PC-9 (cell line): ENCODE measurements around the gene ZNF462. TPM values are rescaled to one million over a fixed set of nuclear protein-coding genes. Genes with fewer than 3 reads are reported as not detected.

ENCODE experiments used
- BruUV-seq: library from RNA; stranded (reverse); fragments of 400-500 nt; replicated peaks from 2 replicates; lab custom pipeline; 2021; lab: Mats Ljungman, UMichigan
- CTCF ChIA-PET: fragments of 300-600 bp; sonication (Branson Sonifier 250); formaldehyde crosslinking; loops from one replicate; lab custom pipeline; 2022; ENCODE audit warnings: antibody characterized with exemption; lab: Charles Lee
- POLR2A ChIA-PET: fragments of 300-600 bp; sonication (Branson Sonifier 250); formaldehyde crosslinking; loops from one replicate; lab custom pipeline; 2022; ENCODE audit warnings: antibody characterized with exemption; ENCODE audit not compliant: unreplicated experiment; lab: Charles Lee
- DNase-seq, 2 experiments: peaks; one replicate each; pipeline versions ENCODE4 v3.0.0 to v3.0.0-alpha.2; 2015 to 2022; ENCODE audit warnings: mixed read lengths in 1 of 2
- H2AFZ ChIP-seq: fragments of 200-600 bp; sonication (generic); 2 replicates; pipeline ENCODE4 v1.8.1; 2017; ENCODE audit warnings: antibody characterized with exemption
- H3F3A ChIP-seq: fragments of 200-600 bp; sonication (generic); 2 replicates; pipeline ENCODE4 v1.8.1; 2017; ENCODE audit warnings: antibody characterized with exemption, mild to moderate bottlenecking, low read depth; ENCODE audit not compliant: insufficient read depth
- H3K27ac ChIP-seq: fragments of 200-600 bp; sonication (generic); 2 replicates; pipeline ENCODE4 v1.6.1; 2016; ENCODE audit warnings: mixed run types
- H3K27me3 ChIP-seq: fragments of 200-600 bp; sonication (generic); 2 replicates; pipeline ENCODE4 v1.6.1; 2016; ENCODE audit warnings: low read depth, mixed run types; ENCODE audit not compliant: insufficient read depth
- H3K36me3 ChIP-seq: fragments of 200-600 bp; sonication (generic); 2 replicates; pipeline ENCODE4 v1.6.1; 2016; ENCODE audit warnings: low read depth, mixed run types
- H3K4me1 ChIP-seq: fragments of 200-600 bp; sonication (generic); replicated peaks from 2 replicates; pipeline ENCODE4 v1.6.1; 2016; ENCODE audit warnings: mixed run types; ENCODE audit not compliant: insufficient read depth
- H3K4me2 ChIP-seq: fragments of 200-600 bp; sonication (generic); 2 replicates; pipeline ENCODE4 v1.6.1; 2017; ENCODE audit warnings: mixed run types
- H3K4me3 ChIP-seq: fragments of 200-600 bp; sonication (generic); 2 replicates; pipeline ENCODE4 v1.6.1; 2016; ENCODE audit warnings: mixed run types
- H3K79me2 ChIP-seq: fragments of 200-600 bp; sonication (generic); 2 replicates; pipeline ENCODE4 v1.6.1; 2017; ENCODE audit warnings: low read depth, mixed run types
- H3K9me2 ChIP-seq: fragments of 200-600 bp; sonication (generic); 2 replicates; pipeline ENCODE4 v1.8.1; 2017; ENCODE audit warnings: mild to moderate bottlenecking; ENCODE audit not compliant: insufficient read depth
- H3K9me3 ChIP-seq: fragments of 200-600 bp; sonication (generic); 2 replicates; pipeline ENCODE4 v1.8.1; 2016; ENCODE audit warnings: low read depth; ENCODE audit not compliant: insufficient read depth
- H4K20me1 ChIP-seq: fragments of 200-600 bp; sonication (generic); 2 replicates; pipeline ENCODE4 v1.8.1; 2017; ENCODE audit not compliant: insufficient read depth
- CTCF ChIP-seq: fragments of 200-600 bp; sonication (generic); conservative IDR thresholded peaks from 2 replicates; pipeline ENCODE4 v1.6.1; 2017; ENCODE audit warnings: mixed run types, antibody characterized with exemption, mild to moderate bottlenecking, moderate library complexity
- EZH2 ChIP-seq: fragments of 200-600 bp; sonication (generic); IDR thresholded peaks from 2 replicates; pipeline ENCODE4 v1.8.0; 2017; ENCODE audit warnings: antibody characterized with exemption, low read depth
- intact Hi-C: fragments of 100-400 bp; cut with micrococcal nuclease; formaldehyde crosslinking; loops from one replicate; pipeline ENCODE4 v1.10.0; 2022; ENCODE audit not compliant: unreplicated experiment
- total RNA-seq: library from RNA; stranded (reverse); gene quantifications from 2 replicates; pipeline ENCODE4 v1.2.3, GENCODE V29; 2021

The ZNF462 gene
- total RNA-seq, 1 experiment from 2014 or later, result 4.8 TPM

DNA sequence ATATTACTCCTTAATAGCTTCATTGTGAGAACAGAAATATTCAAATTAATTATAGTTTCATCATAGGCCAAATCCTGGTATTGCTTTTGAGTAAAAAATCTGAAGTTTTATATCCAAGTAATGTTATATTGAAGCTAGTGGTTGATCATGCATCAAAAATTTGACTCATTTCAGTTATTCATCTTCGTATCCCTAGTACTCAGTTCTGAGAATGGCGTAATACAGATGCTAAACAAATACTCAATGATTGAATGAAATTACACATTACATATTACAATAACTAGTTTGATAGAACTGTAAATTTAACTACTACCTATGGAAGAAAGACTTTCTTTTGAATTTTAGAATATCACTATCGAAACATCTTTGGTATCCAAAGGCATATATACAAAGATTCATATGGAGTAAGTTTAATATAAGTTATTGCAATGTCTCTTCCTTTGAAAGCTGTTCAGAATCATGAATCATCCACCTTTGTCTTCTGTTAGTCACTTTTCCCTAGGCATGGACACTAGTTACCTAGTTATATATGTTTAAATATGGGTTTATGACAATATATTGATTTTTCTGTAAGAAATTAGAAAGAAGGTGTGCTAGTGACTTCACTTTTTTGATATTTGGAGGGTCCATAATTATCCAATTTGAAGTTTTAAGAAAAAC is 5.0 kb upstream of the ZNF462 start:
- ChIA-PET POLR2A (interaction anchor here (0.6 kb wide), 1 partner anchor 91 kb away, joined by 6 read pairs; no protein-coding TSS in a partner anchor), CTCF (no interaction called here)
- Histone ChIP-seq H3F3A (no peaks in the 10 kb centered on the region), H3K4me1 (peaks cover 5% of the 10 kb centered on the region; the same call in 1 of the 2 replicates), H3K4me2 (no peak overlapping the region), H3K9me2 (no peaks in the 10 kb centered on the region), H3K79me2 (no peaks in the 10 kb centered on the region), H3K36me3 (no peaks in the 10 kb centered on the region), H3K4me3 (no peak overlapping the region), H4K20me1 (no peaks in the 10 kb centered on the region), H3K9me3 (peaks cover 5% of the 10 kb centered on the region; the same call in 1 of the 2 replicates), H2AFZ (no peak overlapping the region), H3K27me3 (no peaks in the 10 kb centered on the region), H3K27ac (no peak overlapping the region)
- no TSS peak for BruUV-seq
- TF ChIP-seq CTCF (no peak), EZH2 (no peak)
- no peak for DNase-seq
- intact Hi-C loops, result no loop called here

- peaks cover 5% of the 10 kb centered on the region; the same call in 1 of the 2 replicates for H3K4me1 ChIP-seq
- H4K20me1 ChIP-seq, result no peaks in the 10 kb centered on the region
- no peaks in the 10 kb centered on the region for H3F3A ChIP-seq
- no peaks in the 10 kb centered on the region for H3K36me3 ChIP-seq
- no peak overlapping the region for H2AFZ ChIP-seq
- no TSS peak for BruUV-seq
- CTCF ChIA-PET, result no interaction called here
- H3K79me2 ChIP-seq, result no peaks in the 10 kb centered on the region
- H3K4me3 ChIP-seq, result no peak overlapping the region
- H3K9me3 ChIP-seq, result peaks cover 5% of the 10 kb centered on the region; the same call in 1 of the 2 replicates
- no peaks in the 10 kb centered on the region for H3K27me3 ChIP-seq
- H3K27ac ChIP-seq, result no peak overlapping the region
- POLR2A ChIA-PET, result no interaction called here
- TF ChIP-seq CTCF (no peak), EZH2 (no peak)
- no peaks in the 10 kb centered on the region for H3K9me2 ChIP-seq
- intact Hi-C loops, result loop anchor here (5.0 to 10.0 kb wide), 3 partner anchors 63 to 265 kb away; no protein-coding TSS in a partner anchor
- H3K4me2 ChIP-seq, result no peak overlapping the region
- no peak for DNase-seq
Observed at GRCh38 chr9:106859957-106860720, 2.8 kb upstream of the ZNF462 start.

- Histone ChIP-seq H3K4me2 (no peak overlapping the region), H3K79me2 (no peaks in the 10 kb centered on the region), H3K4me3 (no peak overlapping the region), H3K9me3 (peaks cover 5% of the 10 kb centered on the region; the same call in 1 of the 2 replicates), H3K9me2 (no peaks in the 10 kb centered on the region), H3K4me1 (peaks cover 5% of the 10 kb centered on the region; the same call in 1 of the 2 replicates), H2AFZ (no peak overlapping the region), H3K27me3 (no peaks in the 10 kb centered on the region), H3K27ac (no peak overlapping the region), H4K20me1 (no peaks in the 10 kb centered on the region), H3F3A (no peaks in the 10 kb centered on the region), H3K36me3 (no peaks in the 10 kb centered on the region)
- ChIA-PET CTCF (no interaction called here), POLR2A (no interaction called here)
- intact Hi-C loops, result loop anchor here (5.0 to 10.0 kb wide), 3 partner anchors 64 to 264 kb away; no protein-coding TSS in a partner anchor
- BruUV-seq, result no TSS peak
- DNase-seq, result peak in 1 of 2 experiments; percentile 7
- TF ChIP-seq EZH2, result no peak
- no peak for TF ChIP-seq CTCF
Observed at GRCh38 chr9:106860721-106861639, 2.0 kb upstream of the ZNF462 start.
